HG03460 (cell line): ENCODE results near the gene CALCOCO2.
"Not testable (repeated sequence)": the region's sequence is repeated elsewhere in the genome, so short reads cannot be mapped to it uniquely, and the experiment has no call there.

ENCODE experiments used
- ATAC-seq: cut with Tn5 transposase; IDR thresholded peaks from one replicate; pipeline ENCODE4 v1.9.1; 2021; ENCODE audit not compliant: unreplicated experiment

The CALCOCO2 gene

GRCh38 chr17:48830840-48831548 is at the start of gene CALCOCO2:
CALCOCO2 (plus strand) TSS chr17:48831035; CDS start chr17:48841708, 10,673 bp downstream.
- ATAC-seq, result peak; percentile 65

GRCh38 chr17:48787828-48788227 is 43.0 kb upstream of the CALCOCO2 start:
- no peak for ATAC-seq

- ATAC-seq, result no peak
Observed at GRCh38 chr17:48790607-48791127, 40.2 kb upstream of the CALCOCO2 start.

- ATAC-seq, result no peak
Observed at GRCh38 chr17:48791128-48792032, 39.5 kb upstream of the CALCOCO2 start.

- no peak for ATAC-seq
Observed at GRCh38 chr17:48792033-48792798, 38.6 kb upstream of the CALCOCO2 start.

GRCh38 chr17:48795444-48796162 is 35.2 kb upstream of the CALCOCO2 start:
- ATAC-seq, result no peak

GRCh38 chr17:48796163-48796522 is 34.7 kb upstream of the CALCOCO2 start:
- not testable (repeated sequence) for ATAC-seq

- ATAC-seq, result no peak
Observed at GRCh38 chr17:48799069-48799723, 31.6 kb upstream of the CALCOCO2 start.

- no peak for ATAC-seq
Observed at GRCh38 chr17:48800626-48801217, 30.1 kb upstream of the CALCOCO2 start.

- no peak for ATAC-seq
Observed at GRCh38 chr17:48804936-48805411, 25.9 kb upstream of the CALCOCO2 start.

- no peak for ATAC-seq
Observed at GRCh38 chr17:48809182-48809581, 21.7 kb upstream of the CALCOCO2 start.

- no peak for ATAC-seq
Observed at GRCh38 chr17:48812001-48812400, 18.8 kb upstream of the CALCOCO2 start.

- ATAC-seq, result no peak
Observed at GRCh38 chr17:48814504-48814903, 16.3 kb upstream of the CALCOCO2 start.

- ATAC-seq, result no peak
Observed at GRCh38 chr17:48815311-48815710, 15.5 kb upstream of the CALCOCO2 start.

- no peak for ATAC-seq
Observed at GRCh38 chr17:48816438-48816773, 14.4 kb upstream of the CALCOCO2 start.

- peak; percentile 75 for ATAC-seq
Observed at GRCh38 chr17:48816774-48817590, 13.9 kb upstream of the CALCOCO2 start, which contains the start of gene TTLL6. TTLL6 (minus strand) TSS chr17:48817229; CDS start chr17:48817072, 157 bp downstream.

- no peak for ATAC-seq
Observed at GRCh38 chr17:48818361-48818841, 12.4 kb upstream of the CALCOCO2 start.

- ATAC-seq, result no peak
Observed at GRCh38 chr17:48819466-48819865, 11.4 kb upstream of the CALCOCO2 start.
